Measurements from ENCODE around the gene ANKRD17.
A peak's percentile ranks its signal among the peaks of the same experiment; 100 is the strongest.

ANKRD17 gene

GRCh38 chr4:73194064-73194463 lies 64.5 kb downstream of the ANKRD17 start:
- peak; percentile 3 for DNase-seq

- DNase-seq, result no peak
Observed at GRCh38 chr4:73193659-73194058, 64.9 kb downstream of the ANKRD17 start.

GRCh38 chr4:73193155-73193554 lies 65.4 kb downstream of the ANKRD17 start:
- no peak for DNase-seq

GRCh38 chr4:73189274-73189810 lies 69.3 kb downstream of the ANKRD17 start:
- no peak for DNase-seq

- peak; percentile 12 for DNase-seq
Observed at GRCh38 chr4:73187325-73187724, 71.3 kb downstream of the ANKRD17 start.

- no peak for DNase-seq
Observed at GRCh38 chr4:73185903-73186302, 72.7 kb downstream of the ANKRD17 start.

- no peak for DNase-seq
Observed at GRCh38 chr4:73181231-73181630, 77.4 kb downstream of the ANKRD17 start.

- DNase-seq, result no peak
Observed at GRCh38 chr4:73178389-73178788, 80.2 kb downstream of the ANKRD17 start.

- DNase-seq, result no peak
Observed at GRCh38 chr4:73172161-73172560, 86.4 kb downstream of the ANKRD17 start.

- no peak for DNase-seq
Observed at GRCh38 chr4:73170518-73171198, 87.9 kb downstream of the ANKRD17 start.

- DNase-seq, result no peak
Observed at GRCh38 chr4:73166212-73166611, 92.4 kb downstream of the ANKRD17 start.

- no peak for DNase-seq
Observed at GRCh38 chr4:73161527-73162185, 96.9 kb downstream of the ANKRD17 start.

GRCh38 chr4:73156394-73156793 lies 102.2 kb downstream of the ANKRD17 start:
- no peak for DNase-seq

- no peak for DNase-seq
Observed at GRCh38 chr4:73152893-73153292, 105.7 kb downstream of the ANKRD17 start.

GRCh38 chr4:73142995-73143547 lies 115.5 kb downstream of the ANKRD17 start:
- DNase-seq, result peak; percentile 2

- DNase-seq, result no peak
Observed at GRCh38 chr4:73139991-73140390, 118.6 kb downstream of the ANKRD17 start.

GRCh38 chr4:73139245-73139644 lies 119.4 kb downstream of the ANKRD17 start:
- no peak for DNase-seq

GRCh38 chr4:73137121-73137520 lies 121.5 kb downstream of the ANKRD17 start:
- DNase-seq, result no peak

GRCh38 chr4:73133784-73134183 lies 124.8 kb downstream of the ANKRD17 start:
- no peak for DNase-seq

GRCh38 chr4:73131281-73131680 lies 127.3 kb downstream of the ANKRD17 start:
- DNase-seq, result no peak

GRCh38 chr4:73129319-73129718 lies 129.3 kb downstream of the ANKRD17 start:
- no peak for DNase-seq

- no peak for DNase-seq
Observed at GRCh38 chr4:73127839-73128453, 130.7 kb downstream of the ANKRD17 start.

GRCh38 chr4:73109493-73109892 lies 149.1 kb downstream of the ANKRD17 start:
- DNase-seq, result no peak

- no peak for DNase-seq
Observed at GRCh38 chr4:73104695-73105094, 153.9 kb downstream of the ANKRD17 start.
